K562 (cell line): ENCODE measurements around the gene SAMD11. TPM values are rescaled to one million over a fixed set of nuclear protein-coding genes. Genes with fewer than 3 reads are reported as not detected.
A peak's percentile ranks its signal among the peaks of the same experiment; 100 is the strongest.

Experiments
- ATAC-seq: fragments of 200-7000 bp; cut with Tn5 transposase; 3 replicates; pipeline ENCODE4 v1.9.1; 2020; ENCODE audit warnings: moderate library complexity
- BruUV-seq: library from RNA; stranded (reverse); fragments of 400-500 nt; replicated peaks from 2 replicates; lab custom pipeline; 2021; lab: Mats Ljungman, UMichigan
- CTCF ChIA-PET: fragments of 300-600 bp; formaldehyde crosslinking; extraction: SDS; loops from one replicate; lab custom pipeline; 2021; ENCODE audit warnings: low intra/inter-chr PET ratio; lab: Yijun Ruan, JAX
- POLR2A ChIA-PET: fragments of 300-600, 350-650 bp; sonication (Branson Sonifier 250); formaldehyde crosslinking; extraction: SDS; loops from one replicate; lab custom pipeline; 2021; ENCODE audit warnings: antibody characterized with exemption, inconsistent platforms; lab: Yijun Ruan, JAX
- DNase-seq, 4 experiments: peaks; one replicate each; pipeline versions ENCODE4 v3.0.0 to v3.0.0-alpha.2; 2011 to 2018; ENCODE audit warnings: low spot score in 3 of 4, mixed read lengths in 3 of 4; ENCODE audit errors: extremely low read depth in 1 of 4
- FAIRE-seq: peaks from 2 replicates; lab custom pipeline; 2011; peaks lifted over from hg19 to GRCh38; lab: Jason Lieb, UNC
- H2AFZ ChIP-seq: 2 replicates; pipeline ENCODE4 v1.6.0; 2011; ENCODE audit warnings: low read depth, low read length, control low read depth, inconsistent platforms
- H3K27ac ChIP-seq: fragments of 200-600 bp; 3 replicates; pipeline ENCODE4 v1.8.0; 2011; ENCODE audit warnings: low read depth, mild to moderate bottlenecking, control low read depth, inconsistent platforms, low read length, moderate library complexity, mixed read lengths; ENCODE audit errors: extremely low read depth
- H3K27me3 ChIP-seq, 2 experiments: fragments of 300-600 bp in 1 of 2; 2 replicates in 1 of 2; 3 replicates in 1 of 2; pipeline versions ENCODE4 v1.6.0 to v1.8.0; 2011; ENCODE audit warnings: inconsistent platforms in 2 of 2, low read length in 2 of 2, mild to moderate bottlenecking in 1 of 2, mixed read lengths in 1 of 2, moderate library complexity in 1 of 2; ENCODE audit not compliant: control insufficient read depth in 2 of 2, insufficient read depth in 2 of 2
- H3K36me3 ChIP-seq: fragments of 300-600 bp; 3 replicates; pipeline ENCODE4 v1.8.0; 2011; ENCODE audit warnings: mild to moderate bottlenecking, low read length, inconsistent platforms; ENCODE audit not compliant: control insufficient read depth, insufficient read depth
- H3K4me1 ChIP-seq, 2 experiments: fragments of 200-600 bp in 1 of 2; replicated peaks in 1 of 2; 2 replicates in 1 of 2; 3 replicates in 1 of 2; pipeline versions ENCODE4 v1.5.1 to v1.8.0; 2011; ENCODE audit warnings: inconsistent platforms in 2 of 2, low read length in 2 of 2, mild to moderate bottlenecking in 1 of 2, mixed read lengths in 1 of 2, moderate library complexity in 1 of 2; ENCODE audit not compliant: control insufficient read depth in 2 of 2, insufficient read depth in 2 of 2
- H3K4me2 ChIP-seq: 2 replicates; pipeline ENCODE4 v1.6.1; 2011; ENCODE audit warnings: low read length, control low read depth, inconsistent platforms, mixed read lengths; ENCODE audit not compliant: insufficient read depth
- H3K4me3 ChIP-seq: fragments of 200-600 bp; sonication (generic), shearing (Covaris generic); 2 replicates; pipeline ENCODE4 v1.5.1; 2016; ENCODE audit warnings: control low read depth, inconsistent platforms
- H3K79me2 ChIP-seq: fragments of 200-600 bp; 3 replicates; pipeline ENCODE4 v1.8.0; 2011; ENCODE audit warnings: low read length, inconsistent platforms; ENCODE audit not compliant: control insufficient read depth, insufficient read depth
- H3K9ac ChIP-seq, 2 experiments: 2 replicates each; pipeline versions ENCODE4 v1.6.0 to v1.6.1; 2011; ENCODE audit warnings: low read depth in 2 of 2, low read length in 2 of 2, control low read depth in 1 of 2, inconsistent platforms in 1 of 2, mild to moderate bottlenecking in 1 of 2, mixed read lengths in 1 of 2; ENCODE audit not compliant: insufficient read depth in 1 of 2
- H3K9me1 ChIP-seq: one replicate; pipeline ENCODE4 v1.6.0; 2011; ENCODE audit warnings: inconsistent platforms, mild to moderate bottlenecking, low read length, moderate library complexity; ENCODE audit not compliant: control insufficient read depth, insufficient read depth
- H3K9me3 ChIP-seq: replicated peaks from 2 replicates; pipeline ENCODE4 v1.5.1; 2011; ENCODE audit warnings: low read depth, low read length, inconsistent platforms; ENCODE audit not compliant: control insufficient read depth, insufficient read depth
- H4K20me1 ChIP-seq: replicated peaks from 2 replicates; pipeline ENCODE4 v1.6.1; 2011; ENCODE audit warnings: low read length, inconsistent platforms, mixed read lengths; ENCODE audit not compliant: control insufficient read depth, insufficient read depth
- ARHGAP35 ChIP-seq: fragments of 450-650 bp; IDR thresholded peaks from 2 replicates; pipeline ENCODE4 v1.6.1; 2018; ENCODE audit not compliant: partially characterized antibody
- ASH1L ChIP-seq: fragments of 450-650 bp; IDR thresholded peaks from 2 replicates; pipeline ENCODE4 v1.6.1; 2018; ENCODE audit warnings: borderline replicate concordance, mild to moderate bottlenecking, low read depth; ENCODE audit not compliant: partially characterized antibody
- BMI1 ChIP-seq: fragments of 150-350 bp; IDR thresholded peaks from 2 replicates; pipeline ENCODE4 v1.6.1; 2014; ENCODE audit warnings: low read length
- CBFB ChIP-seq: sonication (generic); formaldehyde crosslinking; IDR thresholded peaks from 2 replicates; pipeline ENCODE4 v1.4.0; 2020; ENCODE audit warnings: mild to moderate bottlenecking, missing genetic modification reagents
- CREM ChIP-seq: IDR thresholded peaks from 2 replicates; pipeline ENCODE4 v1.6.1; 2014; ENCODE audit warnings: antibody characterized with exemption, low read depth
- ELF4 ChIP-seq: fragments of 450-650 bp; formaldehyde crosslinking; IDR thresholded peaks from 2 replicates; pipeline ENCODE4 v1.4.0; 2022; ENCODE audit warnings: missing genetic modification characterization
- FOXP1 ChIP-seq: sonication (generic); formaldehyde crosslinking; IDR thresholded peaks from 2 replicates; pipeline ENCODE4 v1.8.0; 2022; ENCODE audit warnings: mild to moderate bottlenecking, missing genetic modification reagents
- HDAC1 ChIP-seq, 2 experiments: fragments of 450-650 bp; IDR thresholded peaks; 2 replicates each; pipeline ENCODE4 v1.6.1; 2016 to 2017; ENCODE audit warnings: inconsistent platforms in 1 of 2, mild to moderate bottlenecking in 1 of 2, moderate library complexity in 1 of 2
- MTA1 ChIP-seq: fragments of 450-650 bp; IDR thresholded peaks from 2 replicates; pipeline ENCODE4 v1.6.1; 2017; ENCODE audit warnings: borderline replicate concordance
- MTF1 ChIP-seq: fragments of 250-450 bp; sonication (Bioruptor Pico); IDR thresholded peaks from 2 replicates; pipeline ENCODE4 v1.9.0; 2021; ENCODE audit warnings: moderate library complexity, mild to moderate bottlenecking, inconsistent platforms, borderline replicate concordance
- SETDB1 ChIP-seq: IDR thresholded peaks from one replicate; pipeline ENCODE4 v1.6.1; 2012; ENCODE audit warnings: low read length, control low read depth, inconsistent platforms
- THRAP3 ChIP-seq: fragments of 450-650 bp; IDR thresholded peaks from 2 replicates; pipeline ENCODE4 v1.6.1; 2016; ENCODE audit warnings: mild to moderate bottlenecking, inconsistent platforms, borderline replicate concordance
- ZKSCAN1 ChIP-seq: fragments of 150-350 bp; IDR thresholded peaks from 2 replicates; pipeline ENCODE4 v1.6.1; 2016; ENCODE audit warnings: low read depth, low read length
- in situ Hi-C: fragments of 300-500 bp; cut with MboI; formaldehyde crosslinking; loops from 4 replicates; pipeline ENCODE4 v1.15.0; 2018; ENCODE audit warnings: inconsistent platforms, mixed read lengths
- intact Hi-C: fragments of 100-400 bp; cut with micrococcal nuclease; formaldehyde crosslinking; loops from 2 replicates; pipeline ENCODE4 v1.14.2; 2022
- polyA plus RNA-seq, 8 experiments: library from polyadenylated mRNA; depleted of rRNA in 4 of 8; stranded (reverse) in 5 of 8; unstranded in 3 of 8; fragments of >200 nt; fragmentation: Nextera tagmentation in 2 of 8; fragmentation: Illumina TruSeq in 1 of 8; extraction: Ambion mirVana in 2 of 8; extraction: Trizol in 1 of 8; gene quantifications; 2 replicates each; pipeline versions ENCODE4 v1.2.1 to v1.2.3, GENCODE V29; 2011 to 2014; ENCODE audit warnings: inconsistent platforms in 1 of 8, missing spikeins in 1 of 8
- total RNA-seq, 7 experiments: library from RNA; depleted of rRNA in 6 of 7; stranded (reverse); fragments of >200 nt in 6 of 7; fragmentation: Illumina TruSeq in 2 of 7; extraction: Trizol in 2 of 7; gene quantifications; 2 replicates each; pipeline versions ENCODE4 v1.2.1 to v1.2.3, GENCODE V29; 2011 to 2021; ENCODE audit warnings: low replicate concordance in 1 of 7
- TF ChIP-seq, protein P1 (sequence below): sonication (generic); formaldehyde crosslinking; IDR thresholded peaks from 2 replicates; pipeline ENCODE4 v1.5.0; 2020; ENCODE audit warnings: missing genetic modification reagents
- TF ChIP-seq, protein P2 (sequence below): fragments of 450-650 bp; IDR thresholded peaks from 2 replicates; pipeline ENCODE4 v1.7.0; 2016; ENCODE audit warnings: borderline replicate concordance
- TF ChIP-seq, protein P3 (sequence below), 2 experiments: fragments of 450-650 bp; IDR thresholded peaks; 2 replicates each; pipeline ENCODE4 v1.6.1; 2016
- TF ChIP-seq, protein P4 (sequence below): fragments of 250-450 bp; sonication (Bioruptor Pico); IDR thresholded peaks from 2 replicates; pipeline ENCODE4 v1.4.0; 2020; ENCODE audit warnings: borderline replicate concordance
- TF ChIP-seq, protein P5 (sequence below): fragments of 450-650 bp; IDR thresholded peaks from 2 replicates; pipeline ENCODE4 v1.6.1; 2016; ENCODE audit warnings: low read depth, mild to moderate bottlenecking, moderate library complexity

SAMD11 gene
- total and polyA plus RNA-seq, 9 of the 15 experiments (the other 6 are each of a cell fraction or from before 2014, with no cell fraction given) = 0.07 to 0.82 (median 0.11) TPM; not detected in 2

DNA sequence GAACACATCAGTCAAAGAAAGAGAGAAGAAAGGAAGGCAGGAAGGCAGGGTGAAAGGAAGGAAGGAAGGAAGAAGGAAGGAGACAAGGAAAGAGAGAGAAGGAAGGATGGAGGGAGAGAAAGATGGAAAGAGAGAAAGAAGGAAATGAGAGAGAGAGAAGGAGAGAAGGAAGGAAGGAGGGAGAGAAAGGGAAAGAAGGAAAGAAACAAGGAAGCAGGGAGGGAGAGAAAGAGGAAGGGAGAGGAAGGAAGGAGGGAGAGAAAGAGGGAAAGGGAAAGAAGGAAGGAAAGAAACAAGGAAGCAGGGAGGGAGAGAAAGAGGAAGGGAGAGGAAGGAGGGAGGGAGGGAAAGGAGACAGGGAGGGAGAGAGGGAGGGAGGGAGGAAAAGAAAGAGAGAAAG, 35.4 kb upstream of the SAMD11 start:
- H3K4me3 ChIP-seq = no peak overlapping the region
- no peaks in the 10 kb centered on the region for H3K36me3 ChIP-seq
- ChIA-PET POLR2A (interaction anchor here (0.7 kb wide), 1 partner anchor 50 kb away, joined by 3 read pairs; no protein-coding TSS in a partner anchor), CTCF (interaction anchor here (0.6 kb wide), 1 partner anchor 404 kb away, joined by 5 read pairs; no protein-coding TSS in a partner anchor)
- no peak overlapping the region for H3K27ac ChIP-seq
- no peak for DNase-seq
- no peak overlapping the region for H2AFZ ChIP-seq
- no peak for FAIRE-seq
- no peaks in the 10 kb centered on the region for H4K20me1 ChIP-seq
- no peak for ATAC-seq
- H3K27me3 ChIP-seq = peaks cover 22 to 28% of the 10 kb centered on the region in 2 experiments
- no peak overlapping the region for H3K4me2 ChIP-seq
- H3K9me1 ChIP-seq = no peaks in the 10 kb centered on the region
- H3K9ac ChIP-seq = no peak overlapping the region
- in situ Hi-C loops (no loop called here), intact Hi-C loops (no loop called here)
- H3K9me3 ChIP-seq = no peaks in the 10 kb centered on the region
- BruUV-seq = no TSS peak
- no peaks in the 10 kb centered on the region for H3K79me2 ChIP-seq
- no peaks in the 10 kb centered on the region for H3K4me1 ChIP-seq
- TF ChIP-seq ELF4 (CRISPR knock-in tag) (peak; percentile 76; the same call in 1 of the 2 replicates), CREM (no peak), BMI1 (no peak), ASH1L (no peak), ARHGAP35 (peak; percentile 62), ZKSCAN1 (no peak), HDAC1 (IDR thresholded peaks at IDR 0.05) (peak in 1 of 2 experiments; percentile 36; a peak in 1 of 4 replicates), MTA1 (peak; percentile 55; the same call in 1 of the 2 replicates), CBFB (CRISPR knock-in tag) (no peak), THRAP3 (0 out of 2 replicates have a peak, but pooled peaks have one; percentile 38), SETDB1 (no peak), MTF1 (CRISPR knock-in tag) (no peak), FOXP1 (CRISPR knock-in tag) (no peak)
- TF ChIP-seq, protein P1, sequence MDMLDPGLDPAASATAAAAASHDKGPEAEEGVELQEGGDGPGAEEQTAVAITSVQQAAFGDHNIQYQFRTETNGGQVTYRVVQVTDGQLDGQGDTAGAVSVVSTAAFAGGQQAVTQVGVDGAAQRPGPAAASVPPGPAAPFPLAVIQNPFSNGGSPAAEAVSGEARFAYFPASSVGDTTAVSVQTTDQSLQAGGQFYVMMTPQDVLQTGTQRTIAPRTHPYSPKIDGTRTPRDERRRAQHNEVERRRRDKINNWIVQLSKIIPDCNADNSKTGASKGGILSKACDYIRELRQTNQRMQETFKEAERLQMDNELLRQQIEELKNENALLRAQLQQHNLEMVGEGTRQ (CRISPR knock-in tag) = no peak
- TF ChIP-seq, protein P2, sequence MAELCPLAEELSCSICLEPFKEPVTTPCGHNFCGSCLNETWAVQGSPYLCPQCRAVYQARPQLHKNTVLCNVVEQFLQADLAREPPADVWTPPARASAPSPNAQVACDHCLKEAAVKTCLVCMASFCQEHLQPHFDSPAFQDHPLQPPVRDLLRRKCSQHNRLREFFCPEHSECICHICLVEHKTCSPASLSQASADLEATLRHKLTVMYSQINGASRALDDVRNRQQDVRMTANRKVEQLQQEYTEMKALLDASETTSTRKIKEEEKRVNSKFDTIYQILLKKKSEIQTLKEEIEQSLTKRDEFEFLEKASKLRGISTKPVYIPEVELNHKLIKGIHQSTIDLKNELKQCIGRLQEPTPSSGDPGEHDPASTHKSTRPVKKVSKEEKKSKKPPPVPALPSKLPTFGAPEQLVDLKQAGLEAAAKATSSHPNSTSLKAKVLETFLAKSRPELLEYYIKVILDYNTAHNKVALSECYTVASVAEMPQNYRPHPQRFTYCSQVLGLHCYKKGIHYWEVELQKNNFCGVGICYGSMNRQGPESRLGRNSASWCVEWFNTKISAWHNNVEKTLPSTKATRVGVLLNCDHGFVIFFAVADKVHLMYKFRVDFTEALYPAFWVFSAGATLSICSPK = peak; percentile 45; the same call in 1 of the 2 replicates
- TF ChIP-seq, protein P3, sequence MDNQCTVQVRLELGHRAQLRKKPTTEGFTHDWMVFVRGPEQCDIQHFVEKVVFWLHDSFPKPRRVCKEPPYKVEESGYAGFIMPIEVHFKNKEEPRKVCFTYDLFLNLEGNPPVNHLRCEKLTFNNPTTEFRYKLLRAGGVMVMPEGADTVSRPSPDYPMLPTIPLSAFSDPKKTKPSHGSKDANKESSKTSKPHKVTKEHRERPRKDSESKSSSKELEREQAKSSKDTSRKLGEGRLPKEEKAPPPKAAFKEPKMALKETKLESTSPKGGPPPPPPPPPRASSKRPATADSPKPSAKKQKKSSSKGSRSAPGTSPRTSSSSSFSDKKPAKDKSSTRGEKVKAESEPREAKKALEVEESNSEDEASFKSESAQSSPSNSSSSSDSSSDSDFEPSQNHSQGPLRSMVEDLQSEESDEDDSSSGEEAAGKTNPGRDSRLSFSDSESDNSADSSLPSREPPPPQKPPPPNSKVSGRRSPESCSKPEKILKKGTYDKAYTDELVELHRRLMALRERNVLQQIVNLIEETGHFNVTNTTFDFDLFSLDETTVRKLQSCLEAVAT (IDR thresholded peaks at IDR 0.05) = peak; percentile 51 to 56; a peak in 2 of 4 replicates
- TF ChIP-seq, protein P4, sequence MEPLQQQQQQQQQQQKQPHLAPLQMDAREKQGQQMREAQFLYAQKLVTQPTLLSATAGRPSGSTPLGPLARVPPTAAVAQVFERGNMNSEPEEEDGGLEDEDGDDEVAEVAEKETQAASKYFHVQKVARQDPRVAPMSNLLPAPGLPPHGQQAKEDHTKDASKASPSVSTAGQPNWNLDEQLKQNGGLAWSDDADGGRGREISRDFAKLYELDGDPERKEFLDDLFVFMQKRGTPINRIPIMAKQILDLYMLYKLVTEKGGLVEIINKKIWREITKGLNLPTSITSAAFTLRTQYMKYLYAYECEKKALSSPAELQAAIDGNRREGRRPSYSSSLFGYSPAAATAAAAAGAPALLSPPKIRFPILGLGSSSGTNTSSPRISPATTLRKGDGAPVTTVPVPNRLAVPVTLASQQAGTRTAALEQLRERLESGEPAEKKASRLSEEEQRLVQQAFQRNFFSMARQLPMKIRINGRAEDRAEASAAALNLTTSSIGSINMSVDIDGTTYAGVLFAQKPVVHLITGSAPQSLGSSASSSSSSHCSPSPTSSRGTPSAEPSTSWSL (CRISPR knock-in tag) = no peak
- TF ChIP-seq, protein P5, sequence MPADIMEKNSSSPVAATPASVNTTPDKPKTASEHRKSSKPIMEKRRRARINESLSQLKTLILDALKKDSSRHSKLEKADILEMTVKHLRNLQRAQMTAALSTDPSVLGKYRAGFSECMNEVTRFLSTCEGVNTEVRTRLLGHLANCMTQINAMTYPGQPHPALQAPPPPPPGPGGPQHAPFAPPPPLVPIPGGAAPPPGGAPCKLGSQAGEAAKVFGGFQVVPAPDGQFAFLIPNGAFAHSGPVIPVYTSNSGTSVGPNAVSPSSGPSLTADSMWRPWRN = no peak
